Liver (tissue), 3 donors: ENCODE results near the gene NAGA.

Experiments used
- FOXA1 ChIP-seq: IDR thresholded peaks from 2 replicates; pipeline ENCODE4 v1.6.1; 2016; ENCODE audit warnings: antibody characterized with exemption
- GABPA ChIP-seq, 2 donors: IDR thresholded peaks in 1 of 2; conservative IDR thresholded peaks in 1 of 2; 2 replicates each; pipeline ENCODE4 v1.6.1; 2016; ENCODE audit warnings: antibody characterized with exemption in 2 of 2, mild to moderate bottlenecking in 1 of 2, moderate library complexity in 1 of 2
- JUND ChIP-seq, 2 donors: IDR thresholded peaks; 2 replicates each; pipeline ENCODE4 v1.6.1; 2016; ENCODE audit warnings: antibody characterized with exemption in 2 of 2
- TAF1 ChIP-seq: conservative IDR thresholded peaks from 2 replicates; pipeline ENCODE4 v1.6.1; 2016; ENCODE audit warnings: antibody characterized with exemption, mild to moderate bottlenecking
- YY1 ChIP-seq: IDR thresholded peaks from 2 replicates; pipeline ENCODE4 v1.6.1; 2016; ENCODE audit warnings: antibody characterized with exemption, mild to moderate bottlenecking
- TF ChIP-seq, protein P1 (sequence below): IDR thresholded peaks from 2 replicates; pipeline ENCODE4 v1.6.1; 2016; ENCODE audit warnings: antibody characterized with exemption
- TF ChIP-seq, protein P2 (sequence below): fragments of 150-350 bp; IDR thresholded peaks from 2 replicates; pipeline ENCODE4 v1.5.1; 2017; ENCODE audit warnings: improper control_type of control experiment, low read depth, low read length; ENCODE audit not compliant: missing input control
- TF ChIP-seq, protein P3 (sequence below): IDR thresholded peaks from 2 replicates; pipeline ENCODE4 v1.6.1; 2016; ENCODE audit warnings: antibody characterized with exemption, mild to moderate bottlenecking
- donor health status: healthy.
- donor health status: healthy.

DNA sequence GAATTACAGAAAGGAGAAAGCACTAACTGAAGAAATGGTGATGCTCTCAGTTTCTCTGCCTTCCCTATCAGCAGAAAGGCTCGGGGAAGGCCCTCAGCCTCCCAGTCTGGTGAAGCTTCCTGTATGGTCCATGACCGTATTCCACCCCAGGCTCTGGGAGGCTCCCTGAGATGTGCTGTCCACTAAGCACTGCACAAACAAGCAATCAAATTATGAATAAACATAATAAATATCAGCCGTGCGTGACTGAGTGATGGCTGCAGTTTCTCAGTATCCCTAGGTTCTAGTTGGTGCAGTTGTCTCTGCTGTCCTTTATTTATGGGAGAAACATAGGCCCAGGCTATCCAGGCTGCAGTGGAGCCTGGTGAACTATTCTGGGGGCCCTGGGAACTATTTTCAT is 12.5 kb upstream of the NAGA start:
- TF ChIP-seq JUND (IDR thresholded peaks at IDR 0.05) (no peak), GABPA (IDR thresholded peaks at IDR 0.05 in 1 of 2, conservative IDR thresholded peaks at IDR 0.05 in 1 of 2) (no peak), TAF1 (no peak), YY1 (no peak), FOXA1 (no peak)
- TF ChIP-seq, protein P1, sequence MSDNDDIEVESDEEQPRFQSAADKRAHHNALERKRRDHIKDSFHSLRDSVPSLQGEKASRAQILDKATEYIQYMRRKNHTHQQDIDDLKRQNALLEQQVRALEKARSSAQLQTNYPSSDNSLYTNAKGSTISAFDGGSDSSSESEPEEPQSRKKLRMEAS: no peak
- TF ChIP-seq, protein P2, sequence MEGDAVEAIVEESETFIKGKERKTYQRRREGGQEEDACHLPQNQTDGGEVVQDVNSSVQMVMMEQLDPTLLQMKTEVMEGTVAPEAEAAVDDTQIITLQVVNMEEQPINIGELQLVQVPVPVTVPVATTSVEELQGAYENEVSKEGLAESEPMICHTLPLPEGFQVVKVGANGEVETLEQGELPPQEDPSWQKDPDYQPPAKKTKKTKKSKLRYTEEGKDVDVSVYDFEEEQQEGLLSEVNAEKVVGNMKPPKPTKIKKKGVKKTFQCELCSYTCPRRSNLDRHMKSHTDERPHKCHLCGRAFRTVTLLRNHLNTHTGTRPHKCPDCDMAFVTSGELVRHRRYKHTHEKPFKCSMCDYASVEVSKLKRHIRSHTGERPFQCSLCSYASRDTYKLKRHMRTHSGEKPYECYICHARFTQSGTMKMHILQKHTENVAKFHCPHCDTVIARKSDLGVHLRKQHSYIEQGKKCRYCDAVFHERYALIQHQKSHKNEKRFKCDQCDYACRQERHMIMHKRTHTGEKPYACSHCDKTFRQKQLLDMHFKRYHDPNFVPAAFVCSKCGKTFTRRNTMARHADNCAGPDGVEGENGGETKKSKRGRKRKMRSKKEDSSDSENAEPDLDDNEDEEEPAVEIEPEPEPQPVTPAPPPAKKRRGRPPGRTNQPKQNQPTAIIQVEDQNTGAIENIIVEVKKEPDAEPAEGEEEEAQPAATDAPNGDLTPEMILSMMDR: no peak
- TF ChIP-seq, protein P3, sequence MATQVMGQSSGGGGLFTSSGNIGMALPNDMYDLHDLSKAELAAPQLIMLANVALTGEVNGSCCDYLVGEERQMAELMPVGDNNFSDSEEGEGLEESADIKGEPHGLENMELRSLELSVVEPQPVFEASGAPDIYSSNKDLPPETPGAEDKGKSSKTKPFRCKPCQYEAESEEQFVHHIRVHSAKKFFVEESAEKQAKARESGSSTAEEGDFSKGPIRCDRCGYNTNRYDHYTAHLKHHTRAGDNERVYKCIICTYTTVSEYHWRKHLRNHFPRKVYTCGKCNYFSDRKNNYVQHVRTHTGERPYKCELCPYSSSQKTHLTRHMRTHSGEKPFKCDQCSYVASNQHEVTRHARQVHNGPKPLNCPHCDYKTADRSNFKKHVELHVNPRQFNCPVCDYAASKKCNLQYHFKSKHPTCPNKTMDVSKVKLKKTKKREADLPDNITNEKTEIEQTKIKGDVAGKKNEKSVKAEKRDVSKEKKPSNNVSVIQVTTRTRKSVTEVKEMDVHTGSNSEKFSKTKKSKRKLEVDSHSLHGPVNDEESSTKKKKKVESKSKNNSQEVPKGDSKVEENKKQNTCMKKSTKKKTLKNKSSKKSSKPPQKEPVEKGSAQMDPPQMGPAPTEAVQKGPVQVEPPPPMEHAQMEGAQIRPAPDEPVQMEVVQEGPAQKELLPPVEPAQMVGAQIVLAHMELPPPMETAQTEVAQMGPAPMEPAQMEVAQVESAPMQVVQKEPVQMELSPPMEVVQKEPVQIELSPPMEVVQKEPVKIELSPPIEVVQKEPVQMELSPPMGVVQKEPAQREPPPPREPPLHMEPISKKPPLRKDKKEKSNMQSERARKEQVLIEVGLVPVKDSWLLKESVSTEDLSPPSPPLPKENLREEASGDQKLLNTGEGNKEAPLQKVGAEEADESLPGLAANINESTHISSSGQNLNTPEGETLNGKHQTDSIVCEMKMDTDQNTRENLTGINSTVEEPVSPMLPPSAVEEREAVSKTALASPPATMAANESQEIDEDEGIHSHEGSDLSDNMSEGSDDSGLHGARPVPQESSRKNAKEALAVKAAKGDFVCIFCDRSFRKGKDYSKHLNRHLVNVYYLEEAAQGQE: no peak
